ENCODE results near the gene PEX11G.

Gene PEX11G

GRCh38 chr19:7521551-7522071 lies 32.8 kb upstream of the PEX11G start:
- DNase-seq (ENCODE audit: low read depth) = no peak

- DNase-seq (ENCODE audit: low read depth) = no peak
Observed at GRCh38 chr19:7520131-7521051, 31.6 kb upstream of the PEX11G start.

- DNase-seq (ENCODE audit: low read depth) = no peak
Observed at GRCh38 chr19:7519361-7520130, 30.7 kb upstream of the PEX11G start.

- DNase-seq (ENCODE audit: low read depth) = no peak
Observed at GRCh38 chr19:7516878-7517277, 28.0 kb upstream of the PEX11G start.

DNA sequence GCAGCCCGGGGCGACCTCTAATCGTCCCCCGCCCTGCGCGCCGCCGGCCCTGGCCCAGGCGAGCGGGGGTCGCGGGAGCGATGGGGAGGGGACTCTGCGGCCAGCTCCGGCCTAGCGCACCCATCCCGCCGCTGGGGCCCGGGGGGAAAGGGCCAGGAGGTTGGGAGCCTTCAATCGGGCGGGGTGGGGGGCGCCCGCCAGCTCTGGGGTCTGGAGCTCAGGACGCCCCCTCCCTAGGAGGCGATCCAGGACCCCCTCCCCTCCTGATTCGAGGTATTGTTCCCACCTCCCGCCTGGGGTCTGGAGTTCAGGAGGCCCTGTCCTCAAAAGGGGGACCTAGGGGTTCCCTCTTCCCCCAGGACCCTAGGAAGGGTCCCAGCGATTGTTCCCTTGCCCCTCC lies 27.5 kb upstream of the PEX11G start:
- DNase-seq (ENCODE audit: low read depth) = no peak

- DNase-seq (ENCODE audit: low read depth) = no peak
Observed at GRCh38 chr19:7515645-7516151, 26.9 kb upstream of the PEX11G start, which contains the start of gene ZNF358. TSS of gene ZNF358 (plus strand) at chr19:7516103. CDS start at chr19:7519243, 3,140 bp downstream.

DNA sequence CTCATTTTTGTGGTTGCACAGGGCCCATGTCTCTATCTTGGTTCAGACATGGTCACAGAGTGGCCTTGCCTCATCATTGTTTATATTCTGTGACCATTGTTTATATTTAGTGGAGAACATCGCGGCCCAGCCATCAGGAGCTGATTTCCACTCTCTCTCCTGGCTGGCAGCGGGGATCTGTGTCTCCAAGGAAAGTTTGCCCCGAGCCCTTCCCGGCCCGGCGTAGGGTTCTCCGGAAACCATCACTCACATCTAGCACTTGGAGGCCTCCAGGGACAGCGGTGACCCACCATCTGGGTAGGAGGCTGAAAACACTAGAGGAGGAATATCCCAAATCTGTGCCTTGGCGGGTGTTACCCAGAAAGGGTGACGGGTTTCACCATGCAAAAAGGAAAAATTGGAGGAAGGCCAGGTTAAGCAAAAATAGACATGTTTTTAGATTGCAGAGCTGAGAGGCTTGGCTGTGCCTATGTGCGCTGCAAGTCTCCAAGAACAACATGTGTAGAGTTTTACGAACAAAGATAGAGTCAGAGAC lies 26.3 kb upstream of the PEX11G start:
- no peak for DNase-seq (ENCODE audit: low read depth)

DNA sequence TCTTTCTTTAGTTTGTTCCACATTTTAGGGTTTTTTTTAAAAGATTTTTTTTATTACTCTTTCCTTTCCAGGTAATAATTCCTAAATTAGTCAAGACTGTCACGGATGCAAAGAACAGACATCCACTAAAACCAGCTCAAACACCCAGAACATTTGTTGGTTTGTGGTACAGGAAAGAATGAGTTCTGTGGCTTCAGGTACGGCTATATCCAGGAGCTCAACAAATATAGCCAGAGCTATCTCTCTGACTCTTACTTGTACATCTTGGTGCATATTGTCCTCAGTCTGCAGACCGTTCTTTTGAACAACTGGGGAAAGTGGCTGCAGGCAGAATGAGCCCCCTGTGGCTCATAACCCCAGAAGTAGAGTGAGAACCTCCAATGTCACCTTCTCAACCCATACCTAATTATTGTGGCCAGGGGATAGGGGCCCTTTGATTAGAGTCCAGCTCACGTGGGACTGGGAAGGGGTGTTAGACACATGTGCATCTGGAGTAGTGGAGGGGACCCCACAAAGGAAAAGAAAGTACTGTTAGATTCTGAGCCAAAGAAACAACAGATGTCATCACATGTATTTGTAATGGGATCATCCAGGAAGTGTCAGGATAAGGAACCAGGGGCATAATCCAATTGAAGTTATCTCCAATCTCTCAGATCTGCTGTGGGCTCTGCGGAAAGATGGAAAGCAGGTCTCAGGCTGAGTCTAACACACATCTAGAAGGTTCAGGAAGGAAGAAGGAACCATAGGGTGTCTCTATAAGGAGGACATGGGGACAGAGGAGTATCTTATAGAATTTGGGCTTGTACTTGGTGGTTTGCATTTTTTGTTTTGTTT lies 25.2 kb upstream of the PEX11G start:
- no peak for DNase-seq (ENCODE audit: low read depth)

DNA sequence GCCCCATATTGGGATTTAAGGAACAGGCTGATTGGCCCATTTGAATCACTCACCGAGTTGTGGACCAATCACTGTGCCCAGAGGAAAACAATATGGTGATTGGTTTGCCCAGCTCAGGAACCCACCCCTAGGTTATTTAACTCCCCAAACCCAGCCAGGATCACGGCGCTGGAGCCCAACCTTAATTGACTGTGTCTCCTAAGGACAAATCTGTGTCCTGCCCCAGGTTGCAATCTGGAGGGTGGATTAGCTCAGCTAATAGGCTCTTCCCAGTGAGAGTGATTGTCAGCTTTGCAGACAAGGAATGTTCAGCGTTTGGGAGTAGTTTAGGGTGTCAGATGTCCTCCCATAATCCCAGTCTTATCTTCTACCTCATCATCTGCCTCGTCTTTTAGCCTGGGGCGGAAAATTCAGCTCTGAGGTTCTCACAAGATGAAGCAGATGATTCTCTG lies 23.6 kb upstream of the PEX11G start:
- DNase-seq (ENCODE audit: low read depth) = no peak

DNA sequence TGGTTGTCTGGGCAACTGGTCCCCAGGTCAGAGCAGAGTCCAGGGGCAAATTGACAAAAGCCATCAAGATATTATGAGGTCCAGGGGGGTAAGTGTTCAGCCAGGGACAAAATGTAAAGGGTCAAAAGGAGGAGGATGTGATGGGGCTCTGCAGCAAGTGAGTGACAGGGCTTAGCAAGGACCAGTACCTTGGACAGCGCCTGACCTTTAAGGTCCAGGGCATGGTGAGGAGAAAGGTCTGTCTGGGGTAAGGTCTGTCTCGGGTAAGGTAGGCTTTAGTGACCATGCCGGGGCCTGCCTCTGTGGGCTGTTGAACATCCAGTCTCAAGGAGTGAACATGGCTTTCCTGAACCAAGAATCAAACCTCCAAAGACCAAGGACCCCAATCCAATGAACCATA lies 20.8 kb upstream of the PEX11G start:
- DNase-seq (ENCODE audit: low read depth) = no peak

GRCh38 chr19:7507884-7508283 lies 19.0 kb upstream of the PEX11G start:
- no peak for DNase-seq (ENCODE audit: low read depth)

- no peak for DNase-seq (ENCODE audit: low read depth)
Observed at GRCh38 chr19:7506385-7507328, 17.8 kb upstream of the PEX11G start.

- DNase-seq (ENCODE audit: low read depth) = no peak
Observed at GRCh38 chr19:7505682-7506384, 17.0 kb upstream of the PEX11G start.

DNA sequence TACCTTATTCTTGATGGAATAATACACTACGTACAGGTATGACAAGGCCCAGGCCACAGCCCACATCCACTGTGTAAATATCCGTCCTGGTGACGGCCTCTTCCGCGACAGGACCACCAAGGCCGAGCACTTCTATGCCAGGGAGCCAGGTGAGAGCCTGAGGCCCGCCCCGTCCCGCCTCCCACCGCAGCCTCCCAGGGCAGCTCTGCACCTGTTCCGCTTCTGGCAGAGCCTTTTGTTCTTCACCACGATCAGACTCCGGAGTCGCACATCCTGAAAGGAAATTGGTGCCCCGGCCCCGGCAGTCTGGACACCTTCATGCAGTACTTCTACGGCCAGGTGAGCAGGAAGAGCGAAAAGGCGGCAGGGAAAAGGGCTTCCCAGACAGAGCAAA lies 16.4 kb upstream of the PEX11G start:
- DNase-seq (ENCODE audit: low read depth) = no peak

DNA sequence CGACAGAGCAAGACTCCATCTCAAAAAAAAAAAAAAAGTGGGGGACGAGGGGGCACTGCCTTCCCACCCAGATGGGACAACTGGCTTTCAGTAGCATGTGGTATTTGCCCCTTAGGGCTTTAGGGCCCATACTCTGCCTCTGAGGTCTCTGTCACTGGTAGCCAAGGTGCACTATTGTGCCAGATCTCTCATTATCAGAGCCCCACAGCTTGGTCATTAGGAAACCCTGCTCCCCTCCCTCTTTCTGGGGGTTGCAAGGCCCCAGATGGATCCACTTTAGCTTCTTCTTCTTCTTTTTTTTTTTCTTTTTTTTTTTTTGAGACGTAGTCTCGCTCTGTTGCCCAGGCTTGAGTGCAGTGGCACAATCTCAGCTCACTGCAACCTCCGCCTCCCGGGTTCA lies 15.8 kb upstream of the PEX11G start:
- DNase-seq (ENCODE audit: low read depth) = no peak

DNA sequence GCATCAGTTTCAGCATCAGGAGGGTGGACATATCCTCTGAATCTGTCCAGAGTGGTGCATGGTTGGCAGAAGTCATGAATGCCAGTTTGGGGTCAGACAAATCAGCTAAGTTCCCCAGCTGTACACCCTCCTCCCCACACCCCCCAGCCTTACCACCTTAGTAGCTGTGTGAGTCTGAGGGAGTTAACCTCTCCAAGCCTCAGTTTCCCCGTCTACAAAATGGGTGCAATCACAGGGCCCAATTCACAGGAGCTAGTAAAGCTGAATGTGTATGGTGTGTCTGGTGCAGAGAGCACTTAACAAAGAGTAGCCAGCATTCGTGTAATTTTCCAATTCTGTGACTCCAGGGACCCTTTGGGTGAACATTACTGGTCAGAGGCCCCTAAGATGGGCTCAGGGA lies 13.7 kb upstream of the PEX11G start:
- no peak for DNase-seq (ENCODE audit: low read depth)

DNA sequence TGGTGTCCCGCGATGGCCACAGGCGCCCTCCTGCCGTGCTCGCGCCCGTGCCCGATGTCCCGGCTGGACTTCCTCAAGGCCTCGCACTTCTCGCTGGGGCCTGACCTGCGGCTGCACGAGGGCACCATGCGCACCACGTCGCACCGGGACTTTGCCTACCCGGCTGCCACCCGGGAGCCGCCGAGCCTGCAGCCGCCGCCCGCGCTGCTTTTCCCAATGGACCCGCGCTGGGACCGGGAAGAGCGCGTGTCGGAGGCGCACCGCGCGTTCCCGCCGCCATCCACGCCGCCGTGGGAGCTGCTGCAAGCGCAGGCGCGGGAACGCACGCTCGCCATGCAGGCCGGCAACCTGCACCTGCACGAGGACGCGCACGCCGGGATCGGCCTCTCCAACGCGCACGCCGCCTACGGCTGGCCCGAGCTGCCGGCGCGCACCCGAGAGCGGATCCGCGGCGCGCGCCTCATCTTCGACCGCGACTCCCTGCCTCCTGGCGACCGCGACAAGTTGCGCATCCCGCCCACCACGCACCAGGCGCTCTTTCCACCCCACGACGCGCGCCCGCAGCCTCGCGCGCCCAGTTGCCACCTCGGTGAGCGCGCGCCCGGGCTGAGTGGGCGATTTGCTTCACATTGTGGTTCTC lies 12.1 kb upstream of the PEX11G start:
- DNase-seq (ENCODE audit: low read depth) = no peak

GRCh38 chr19:7497292-7497691 lies 8.5 kb upstream of the PEX11G start:
- DNase-seq (ENCODE audit: low read depth) = no peak
